ENCODE results near the gene BBX.

The BBX gene

DNA sequence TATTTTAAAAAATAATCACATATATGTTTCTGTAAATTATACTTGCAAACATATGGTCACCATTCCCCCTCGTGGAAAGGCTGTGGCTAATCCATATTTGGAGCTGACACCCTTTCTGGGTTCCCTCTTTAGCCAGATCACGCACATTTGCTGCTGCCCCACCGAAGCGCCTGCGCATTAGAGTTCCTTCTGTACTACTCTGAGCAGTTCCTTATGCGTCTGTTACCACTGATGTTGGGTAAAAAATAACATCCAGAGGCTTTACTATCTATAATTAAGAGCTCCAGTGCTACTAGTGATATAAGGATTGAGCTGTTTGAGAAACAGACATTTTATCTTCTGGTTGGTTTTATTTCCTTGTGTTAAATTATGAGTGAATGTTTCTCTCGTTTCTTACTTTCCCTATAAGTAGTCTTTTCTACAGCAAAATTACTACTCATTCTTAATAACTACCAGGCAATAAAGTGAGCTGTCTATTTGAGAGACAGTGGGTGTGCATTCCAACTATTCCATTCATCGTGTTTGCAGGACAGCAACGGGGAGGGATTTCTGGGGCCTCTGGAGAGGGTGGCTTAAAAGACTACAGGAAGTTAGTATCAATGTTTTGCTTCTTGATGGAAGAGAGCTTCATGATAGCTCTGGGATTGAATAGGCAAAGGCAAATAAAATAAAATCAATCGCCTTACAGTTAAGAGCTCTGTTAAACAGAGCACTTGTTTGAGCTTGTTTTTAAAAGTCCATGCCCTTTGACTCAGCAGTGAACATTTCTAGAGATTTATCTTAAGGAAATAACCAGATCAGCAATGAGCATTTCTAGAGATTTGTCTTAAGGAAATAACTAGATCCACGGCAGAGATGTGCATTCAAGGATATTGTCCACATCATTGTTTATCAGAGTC, 322.9 kb downstream of the BBX start:
- DNase-seq (ENCODE audit: low spot score), result no peak

DNA sequence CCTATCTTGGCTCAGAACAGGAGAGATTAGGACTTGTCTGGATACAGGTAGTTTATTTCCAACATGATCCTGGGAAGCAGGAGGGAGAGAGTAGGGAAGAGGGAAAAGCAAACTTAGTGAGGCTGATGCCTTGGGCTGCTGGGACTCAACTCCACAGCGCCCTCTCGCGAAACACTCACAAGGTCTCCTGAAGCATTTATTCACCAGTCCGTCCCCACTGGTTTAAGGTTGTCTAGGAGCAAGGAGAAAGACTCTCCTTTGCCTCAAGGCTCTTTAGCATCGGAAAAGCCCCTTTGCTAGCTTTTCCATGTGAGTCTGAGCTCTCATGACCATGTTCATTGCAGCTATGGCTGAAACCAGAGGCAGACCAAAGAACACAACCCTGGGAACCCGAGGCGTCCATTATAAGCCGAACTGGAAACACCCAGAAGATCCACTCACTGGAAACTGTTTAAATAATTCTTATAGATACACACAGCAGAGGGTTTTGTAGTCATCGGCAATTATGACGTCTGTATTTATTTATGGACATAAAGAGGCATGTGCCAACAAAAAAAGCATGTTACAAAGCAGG, 323.6 kb downstream of the BBX start:
- DNase-seq (ENCODE audit: low spot score), result no peak

DNA sequence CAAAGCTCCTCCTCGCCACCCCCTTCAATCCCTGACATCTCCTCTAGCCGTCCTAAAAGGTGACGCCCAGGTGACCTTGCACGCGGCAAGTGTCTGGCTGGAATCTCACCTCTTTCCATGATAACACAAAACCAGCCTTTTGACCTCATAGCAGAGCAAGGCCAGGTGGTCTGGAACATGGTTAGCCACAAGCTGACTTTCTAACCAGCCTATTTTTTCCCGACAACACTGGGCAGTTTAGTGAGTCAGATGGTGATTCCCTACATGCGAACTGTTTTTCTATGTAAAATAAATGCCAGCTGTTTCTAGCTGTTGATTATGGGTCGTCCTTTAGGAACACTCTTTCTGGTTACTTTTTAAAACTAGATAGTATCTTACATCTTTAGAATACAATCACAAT, 325.0 kb downstream of the BBX start:
- no peak for DNase-seq (ENCODE audit: low spot score)

DNA sequence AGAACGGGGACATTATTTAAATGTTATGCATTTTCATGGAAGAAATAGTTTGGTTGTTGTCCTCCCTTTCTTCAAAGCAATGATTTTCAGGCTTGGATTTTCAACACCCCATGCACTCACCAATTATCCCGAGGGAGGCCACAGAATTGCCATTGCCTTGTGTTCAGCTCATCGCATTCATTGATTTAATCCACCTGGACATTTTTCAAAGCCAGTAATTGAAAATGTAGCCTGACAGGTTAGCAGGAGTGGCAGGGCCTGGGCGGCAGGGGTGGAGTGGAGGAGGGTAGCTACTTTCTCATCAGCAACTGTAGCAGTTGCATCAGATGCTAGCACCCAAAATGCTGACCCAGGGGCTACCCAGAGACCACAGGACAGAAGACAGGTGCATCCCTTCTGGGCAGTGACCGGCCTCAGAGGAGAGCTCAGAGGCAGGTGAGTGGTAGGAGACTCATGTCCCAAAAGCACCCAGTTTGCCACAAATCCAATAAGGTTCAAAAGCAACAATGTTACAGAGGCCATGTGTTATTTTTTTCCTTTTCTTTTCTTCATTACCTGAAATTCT, 325.7 kb downstream of the BBX start:
- DNase-seq (ENCODE audit: low spot score), result no peak

DNA sequence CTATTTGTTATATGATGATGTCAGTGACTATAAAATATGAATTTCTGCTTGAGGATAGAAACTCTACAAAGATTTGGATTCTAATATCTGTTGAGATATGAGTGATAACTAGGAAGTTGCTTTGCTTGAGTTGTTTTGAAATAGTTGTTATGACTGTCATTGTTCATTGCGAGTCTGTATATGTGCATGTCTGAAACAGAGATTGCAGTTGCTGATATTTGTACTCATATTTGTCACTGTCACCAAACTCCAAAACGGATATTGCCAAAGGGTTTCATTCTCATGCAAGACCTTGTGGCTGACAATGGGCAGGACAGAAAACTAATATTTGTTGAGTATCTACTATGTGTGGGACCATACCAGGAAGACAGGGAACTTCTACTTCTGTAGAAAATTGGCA, 327.9 kb downstream of the BBX start:
- no peak for DNase-seq (ENCODE audit: low spot score)

DNA sequence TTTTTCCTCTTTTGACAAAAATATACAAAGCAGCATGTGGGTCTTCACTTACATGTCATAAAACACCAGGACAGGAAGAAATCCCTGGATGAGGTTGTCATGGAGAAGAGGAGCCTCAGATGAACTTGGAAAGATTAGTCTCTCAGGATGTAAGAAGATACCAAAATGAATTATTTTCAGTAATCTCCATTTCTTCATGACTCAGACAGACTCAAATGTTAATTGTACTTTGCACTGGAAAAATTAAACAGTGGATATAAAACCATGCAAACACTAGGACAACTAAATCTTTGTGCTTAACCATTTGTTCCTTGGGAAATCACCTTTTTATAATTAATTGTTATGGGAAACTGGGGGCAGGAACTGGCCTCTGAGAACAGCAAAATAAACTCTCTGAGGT, 331.1 kb downstream of the BBX start:
- DNase-seq (ENCODE audit: low spot score), result no peak

DNA sequence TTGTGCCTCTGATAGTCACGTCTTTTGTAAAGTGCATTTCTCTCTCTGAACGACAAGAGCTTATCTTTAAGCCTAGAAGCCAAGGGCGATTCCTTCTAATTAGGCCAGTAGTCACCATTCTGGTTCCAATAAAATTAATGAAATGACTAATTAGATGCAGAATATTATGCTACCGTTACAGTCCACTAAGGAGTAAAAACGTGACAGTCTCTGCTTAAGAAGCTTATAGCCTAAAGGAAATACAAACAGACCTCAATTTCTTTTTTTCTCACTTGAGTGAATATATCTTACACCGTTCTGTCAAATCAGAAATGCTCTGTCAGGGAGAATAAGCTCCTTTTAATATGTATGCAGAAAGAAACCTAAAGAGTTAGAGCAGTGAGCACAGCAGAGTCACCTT, 332.0 kb downstream of the BBX start:
- no peak for DNase-seq (ENCODE audit: low spot score)

DNA sequence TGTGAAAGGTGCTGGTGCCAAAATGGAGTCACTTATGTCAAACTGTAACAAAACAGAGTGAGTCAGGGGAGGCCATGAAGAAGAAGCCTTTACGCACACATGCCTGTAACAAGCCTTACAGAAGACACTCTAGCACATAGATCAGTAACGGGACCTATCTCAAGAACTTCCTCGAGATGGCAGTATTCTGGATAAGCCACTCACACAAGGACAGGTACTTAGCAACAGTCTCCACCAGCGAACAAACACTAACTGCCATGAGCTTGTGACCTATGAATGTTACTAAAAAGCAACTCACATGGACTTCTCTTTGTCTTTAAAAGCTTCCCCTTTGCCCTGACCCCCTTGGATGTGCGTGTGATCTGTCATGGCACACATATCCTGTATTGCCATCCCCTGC, 332.9 kb downstream of the BBX start:
- no peak for DNase-seq (ENCODE audit: low spot score)

DNA sequence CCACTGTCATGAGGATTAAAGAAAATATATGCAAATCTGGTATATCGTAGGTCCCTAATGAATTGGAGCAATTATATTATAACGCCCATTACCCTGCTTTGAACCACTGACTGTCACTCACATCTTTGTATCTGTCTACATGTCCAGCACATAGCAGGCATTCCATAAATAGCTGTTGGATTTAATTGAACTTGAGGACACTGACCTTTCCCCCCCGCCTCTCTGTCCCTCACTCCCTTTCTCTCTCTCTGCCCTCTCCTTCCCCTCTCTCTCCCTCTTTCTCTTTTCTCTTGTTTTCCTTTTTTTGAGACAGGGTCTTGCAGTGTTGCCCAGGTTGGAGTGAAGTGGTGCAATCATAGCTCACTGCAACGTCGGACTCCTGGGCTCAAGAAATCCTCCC, 335.1 kb downstream of the BBX start:
- DNase-seq (ENCODE audit: low spot score), result no peak

DNA sequence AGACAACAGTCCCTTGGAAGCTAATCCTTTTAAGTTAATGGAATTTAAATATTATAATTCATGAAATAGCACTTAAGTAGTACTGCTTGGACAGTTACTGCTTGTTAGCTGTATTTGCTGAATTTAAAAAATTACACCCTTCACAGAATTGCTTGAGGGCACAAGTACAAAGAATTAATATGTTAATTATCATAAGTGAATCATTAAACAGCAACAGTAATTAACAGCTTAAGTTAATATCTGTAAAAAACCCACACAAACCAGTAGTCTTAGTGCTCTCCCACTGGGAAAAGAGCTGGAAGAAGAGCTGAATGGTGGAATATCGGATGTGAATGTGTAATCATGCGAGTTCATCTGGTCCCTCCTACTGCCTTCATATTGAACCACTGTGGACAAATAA, 336.1 kb downstream of the BBX start:
- DNase-seq (ENCODE audit: low spot score), result no peak
